Fibroblast of skin of left quadriceps (primary cell): ENCODE results near the gene AKAP12.

Experiments used
- DNase-seq, 2 experiments: peaks; one replicate each; pipeline ENCODE4 v3.0.0-alpha.2; 2013; ENCODE audit warnings: low read depth in 2 of 2

AKAP12 gene

GRCh38 chr6:151284548-151285017 lies 44.8 kb downstream of the AKAP12 start:
- DNase-seq = no peak

- peak; percentile 55 to 62 for DNase-seq
Observed at GRCh38 chr6:151285122-151285521, 45.4 kb downstream of the AKAP12 start.

- no peak for DNase-seq
Observed at GRCh38 chr6:151286214-151286613, 46.4 kb downstream of the AKAP12 start.

GRCh38 chr6:151288712-151289398 lies 49.1 kb downstream of the AKAP12 start:
- no peak for DNase-seq

- no peak for DNase-seq
Observed at GRCh38 chr6:151289399-151290007, 49.7 kb downstream of the AKAP12 start.

- peak; percentile 59 to 63 for DNase-seq
Observed at GRCh38 chr6:151290877-151291721, 51.3 kb downstream of the AKAP12 start.

GRCh38 chr6:151291722-151292059 lies 51.9 kb downstream of the AKAP12 start:
- no peak for DNase-seq

- DNase-seq = peak; percentile 53
Observed at GRCh38 chr6:151292974-151293687, 53.4 kb downstream of the AKAP12 start.

- DNase-seq = no peak
Observed at GRCh38 chr6:151293688-151294016, 53.9 kb downstream of the AKAP12 start.

GRCh38 chr6:151294561-151295101 lies 54.9 kb downstream of the AKAP12 start:
- DNase-seq = peak; percentile 32 to 37

- no peak for DNase-seq
Observed at GRCh38 chr6:151297886-151298285, 58.1 kb downstream of the AKAP12 start.

- no peak for DNase-seq
Observed at GRCh38 chr6:151299011-151299410, 59.2 kb downstream of the AKAP12 start.

- DNase-seq = no peak
Observed at GRCh38 chr6:151300267-151300991, 60.7 kb downstream of the AKAP12 start.

- no peak for DNase-seq
Observed at GRCh38 chr6:151301547-151301946, 61.8 kb downstream of the AKAP12 start.

GRCh38 chr6:151303231-151303630 lies 63.5 kb downstream of the AKAP12 start:
- no peak for DNase-seq

- DNase-seq = no peak
Observed at GRCh38 chr6:151306269-151306783, 66.6 kb downstream of the AKAP12 start.

- DNase-seq = no peak
Observed at GRCh38 chr6:151307501-151307900, 67.7 kb downstream of the AKAP12 start.

GRCh38 chr6:151309619-151310018 lies 69.9 kb downstream of the AKAP12 start:
- DNase-seq = no peak

GRCh38 chr6:151310279-151310678 lies 70.5 kb downstream of the AKAP12 start:
- no peak for DNase-seq

- DNase-seq = no peak
Observed at GRCh38 chr6:151310852-151311767, 71.3 kb downstream of the AKAP12 start.
